HL-60 (cell line): ENCODE measurements around the gene KEL.

Source experiments
- POLR2AphosphoS5 ChIP-seq: IDR thresholded peaks from 2 replicates; pipeline ENCODE4 v1.6.1; 2012; ENCODE audit warnings: low read depth
- TF ChIP-seq, protein P1 (sequence below): IDR thresholded peaks from one replicate; pipeline ENCODE4 v1.5.1; 2011; ENCODE audit warnings: low read length, control low read depth, inconsistent platforms; ENCODE audit not compliant: insufficient read depth
- TF ChIP-seq, protein P2 (sequence below): IDR thresholded peaks from 2 replicates; pipeline ENCODE4 v1.6.1; 2012; ENCODE audit warnings: low read depth; ENCODE audit not compliant: insufficient replicate concordance

DNA sequence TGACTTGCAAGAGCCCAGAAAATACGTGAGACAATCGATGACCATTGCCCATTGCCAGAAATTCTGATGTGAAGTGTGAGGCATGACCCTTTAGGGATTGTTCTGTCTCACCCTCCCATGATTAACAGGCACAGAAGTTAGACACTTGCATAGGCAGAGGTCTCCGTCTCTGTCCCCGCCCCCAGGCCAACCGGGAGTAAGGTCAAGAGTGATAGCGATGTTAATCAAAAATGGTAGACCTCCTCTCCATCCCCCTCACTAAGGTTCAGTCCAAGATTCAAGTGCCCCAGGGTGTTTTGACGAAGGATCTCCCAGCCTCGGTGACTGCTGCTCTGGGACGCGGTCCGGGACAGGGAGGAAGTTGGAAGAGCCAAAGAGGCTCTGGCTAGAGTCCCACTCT is 53.9 kb downstream of the KEL start:
- TF ChIP-seq, protein P1, sequence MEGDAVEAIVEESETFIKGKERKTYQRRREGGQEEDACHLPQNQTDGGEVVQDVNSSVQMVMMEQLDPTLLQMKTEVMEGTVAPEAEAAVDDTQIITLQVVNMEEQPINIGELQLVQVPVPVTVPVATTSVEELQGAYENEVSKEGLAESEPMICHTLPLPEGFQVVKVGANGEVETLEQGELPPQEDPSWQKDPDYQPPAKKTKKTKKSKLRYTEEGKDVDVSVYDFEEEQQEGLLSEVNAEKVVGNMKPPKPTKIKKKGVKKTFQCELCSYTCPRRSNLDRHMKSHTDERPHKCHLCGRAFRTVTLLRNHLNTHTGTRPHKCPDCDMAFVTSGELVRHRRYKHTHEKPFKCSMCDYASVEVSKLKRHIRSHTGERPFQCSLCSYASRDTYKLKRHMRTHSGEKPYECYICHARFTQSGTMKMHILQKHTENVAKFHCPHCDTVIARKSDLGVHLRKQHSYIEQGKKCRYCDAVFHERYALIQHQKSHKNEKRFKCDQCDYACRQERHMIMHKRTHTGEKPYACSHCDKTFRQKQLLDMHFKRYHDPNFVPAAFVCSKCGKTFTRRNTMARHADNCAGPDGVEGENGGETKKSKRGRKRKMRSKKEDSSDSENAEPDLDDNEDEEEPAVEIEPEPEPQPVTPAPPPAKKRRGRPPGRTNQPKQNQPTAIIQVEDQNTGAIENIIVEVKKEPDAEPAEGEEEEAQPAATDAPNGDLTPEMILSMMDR, result no peak
- TF ChIP-seq POLR2AphosphoS5, result no peak
- TF ChIP-seq, protein P2, sequence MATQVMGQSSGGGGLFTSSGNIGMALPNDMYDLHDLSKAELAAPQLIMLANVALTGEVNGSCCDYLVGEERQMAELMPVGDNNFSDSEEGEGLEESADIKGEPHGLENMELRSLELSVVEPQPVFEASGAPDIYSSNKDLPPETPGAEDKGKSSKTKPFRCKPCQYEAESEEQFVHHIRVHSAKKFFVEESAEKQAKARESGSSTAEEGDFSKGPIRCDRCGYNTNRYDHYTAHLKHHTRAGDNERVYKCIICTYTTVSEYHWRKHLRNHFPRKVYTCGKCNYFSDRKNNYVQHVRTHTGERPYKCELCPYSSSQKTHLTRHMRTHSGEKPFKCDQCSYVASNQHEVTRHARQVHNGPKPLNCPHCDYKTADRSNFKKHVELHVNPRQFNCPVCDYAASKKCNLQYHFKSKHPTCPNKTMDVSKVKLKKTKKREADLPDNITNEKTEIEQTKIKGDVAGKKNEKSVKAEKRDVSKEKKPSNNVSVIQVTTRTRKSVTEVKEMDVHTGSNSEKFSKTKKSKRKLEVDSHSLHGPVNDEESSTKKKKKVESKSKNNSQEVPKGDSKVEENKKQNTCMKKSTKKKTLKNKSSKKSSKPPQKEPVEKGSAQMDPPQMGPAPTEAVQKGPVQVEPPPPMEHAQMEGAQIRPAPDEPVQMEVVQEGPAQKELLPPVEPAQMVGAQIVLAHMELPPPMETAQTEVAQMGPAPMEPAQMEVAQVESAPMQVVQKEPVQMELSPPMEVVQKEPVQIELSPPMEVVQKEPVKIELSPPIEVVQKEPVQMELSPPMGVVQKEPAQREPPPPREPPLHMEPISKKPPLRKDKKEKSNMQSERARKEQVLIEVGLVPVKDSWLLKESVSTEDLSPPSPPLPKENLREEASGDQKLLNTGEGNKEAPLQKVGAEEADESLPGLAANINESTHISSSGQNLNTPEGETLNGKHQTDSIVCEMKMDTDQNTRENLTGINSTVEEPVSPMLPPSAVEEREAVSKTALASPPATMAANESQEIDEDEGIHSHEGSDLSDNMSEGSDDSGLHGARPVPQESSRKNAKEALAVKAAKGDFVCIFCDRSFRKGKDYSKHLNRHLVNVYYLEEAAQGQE, result no peak
